Naive thymus-derived CD4-positive, alpha-beta T cell (primary cell): Measurements from ENCODE around the gene TAF6. TPM values are rescaled to one million over a fixed set of nuclear protein-coding genes. Genes with fewer than 3 reads are reported as not detected.
A peak's percentile ranks its signal among the peaks of the same experiment; 100 is the strongest.

Source experiments
- ATAC-seq: fragments of 150-1000 bp; cut with Tn5 transposase; 2 replicates; pipeline ENCODE4 v1.10.0; 2021; ENCODE audit warnings: mild to moderate bottlenecking, moderate library complexity
- CTCF ChIA-PET: fragments of 350-600 bp; sonication (Branson Sonifier 250); formaldehyde crosslinking; loops from one replicate; lab custom pipeline; 2021; ENCODE audit warnings: antibody characterized with exemption; lab: Charles Lee
- POLR2A ChIA-PET: fragments of 350-600 bp; sonication (Branson Sonifier 250); formaldehyde crosslinking; loops from one replicate; lab custom pipeline; 2021; ENCODE audit warnings: antibody characterized with exemption, inconsistent platforms; lab: Charles Lee
- DNase-seq, 9 donors: peaks; one replicate each; pipeline versions ENCODE4 v3.0.0 to v3.0.0-alpha.2; 2020 to 2022; ENCODE audit warnings: mixed read lengths in 1 of 9
- H3K27ac ChIP-seq: one replicate; pipeline ENCODE4 v1.7.0; 2013; ENCODE audit warnings: mild to moderate bottlenecking, low read depth, low read length, moderate library complexity
- H3K27me3 ChIP-seq, 2 donors: one replicate each; pipeline ENCODE4 v1.7.0; 2013; ENCODE audit warnings: low read length in 2 of 2, mild to moderate bottlenecking in 2 of 2, moderate library complexity in 2 of 2; ENCODE audit not compliant: control insufficient read depth in 2 of 2, insufficient read depth in 2 of 2
- H3K36me3 ChIP-seq, 3 experiments: 1 replicate in 2 of 3; 2 replicates in 1 of 3; pipeline ENCODE4 v1.7.0; 2013; ENCODE audit warnings: low read length in 3 of 3, mild to moderate bottlenecking in 3 of 3, moderate library complexity in 1 of 3; ENCODE audit not compliant: insufficient read depth in 3 of 3, control insufficient read depth in 2 of 3
- H3K4me1 ChIP-seq, 2 donors: one replicate each; pipeline ENCODE4 v1.7.0; 2013; ENCODE audit warnings: low read length in 2 of 2, mild to moderate bottlenecking in 2 of 2, moderate library complexity in 1 of 2; ENCODE audit not compliant: control insufficient read depth in 2 of 2, insufficient read depth in 2 of 2
- H3K4me3 ChIP-seq: 2 replicates; pipeline ENCODE4 v1.7.0; 2013; ENCODE audit warnings: mild to moderate bottlenecking, low read length
- H3K9me3 ChIP-seq, 3 experiments: 1 replicate in 2 of 3; 2 replicates in 1 of 3; pipeline ENCODE4 v1.7.0; 2013; ENCODE audit warnings: low read length in 3 of 3; ENCODE audit not compliant: control insufficient read depth in 2 of 3
- H3K27ac Mint-ChIP-seq, 9 donors: one replicate each; pipeline ENCODE4 v1.8.0; 2020 to 2022; ENCODE audit warnings: mixed read lengths in 9 of 9, mild to moderate bottlenecking in 8 of 9, moderate library complexity in 5 of 9, inconsistent platforms in 2 of 9
- H3K27me3 Mint-ChIP-seq, 5 donors: one replicate each; pipeline ENCODE4 v1.8.0; 2021 to 2022; ENCODE audit warnings: mixed read lengths in 5 of 5, mild to moderate bottlenecking in 1 of 5
- H3K36me3 Mint-ChIP-seq, 5 donors: one replicate each; pipeline ENCODE4 v1.8.0; 2020 to 2022; ENCODE audit warnings: mixed read lengths in 5 of 5, mild to moderate bottlenecking in 3 of 5, inconsistent platforms in 1 of 5
- H3K4me1 Mint-ChIP-seq, 7 donors: one replicate each; pipeline ENCODE4 v1.8.0; 2020 to 2022; ENCODE audit warnings: mixed read lengths in 7 of 7, mild to moderate bottlenecking in 3 of 7, inconsistent platforms in 1 of 7
- H3K4me3 Mint-ChIP-seq, 10 donors: one replicate each; pipeline ENCODE4 v1.8.0; 2020 to 2022; ENCODE audit warnings: mild to moderate bottlenecking in 10 of 10, mixed read lengths in 10 of 10, moderate library complexity in 6 of 10, inconsistent platforms in 2 of 10
- H3K9me3 Mint-ChIP-seq, 11 donors: one replicate each; pipeline ENCODE4 v1.8.0; 2020 to 2022; ENCODE audit warnings: mixed read lengths in 11 of 11, mild to moderate bottlenecking in 4 of 11, inconsistent platforms in 1 of 11, moderate library complexity in 1 of 11
- intact Hi-C, 2 donors: fragments of 100-400 bp; cut with micrococcal nuclease; formaldehyde crosslinking; loops; one replicate each; pipeline ENCODE4 v1.15.1; 2023
- polyA plus RNA-seq, 2 donors: library from polyadenylated mRNA; unstranded; fragments of 300-500 nt; fragmentation: Illumina TruSeq; gene quantifications; one replicate each; pipeline ENCODE4 v1.2.3, GENCODE V29; 2021
- total RNA-seq, 6 experiments: library from RNA in 5 of 6; stranded (reverse) in 5 of 6; gene quantifications; 1 replicate in 5 of 6; 2 replicates in 1 of 6; pipeline ENCODE4 v1.2.3 and lab custom pipeline; 2021 to 2026

TAF6 gene
- total and polyA plus RNA-seq, 7 experiments from 2014 or later, result 30.8 to 68.1 (median 45.0) TPM

GRCh38 chr7:100093054-100093453 lies 26.1 kb downstream of the TAF6 start:
- peaks cover 13 to 60% (median 28%) of the 10 kb centered on the region in 5 donors for H3K36me3 Mint-ChIP-seq

GRCh38 chr7:100091411-100092181 lies 27.6 kb downstream of the TAF6 start:
- ChIA-PET CTCF (no interaction called here), POLR2A (interaction anchor here (0.6 to 5.2 kb wide), 4 partner anchors 9 to 10 kb away, joined by 3 to 59 read pairs (median 4); partner anchors contain the start of genes AP4M1 and MCM7)
- Mint-ChIP-seq H3K36me3 (peaks cover 5 to 49% (median 18%) of the 10 kb centered on the region in 5 donors), H3K4me1 (peaks cover 11 to 42% (median 23%) of the 10 kb centered on the region in 7 donors), H3K27me3 (no peaks in the 10 kb centered on the region), H3K9me3 (peaks cover 0 to 11% (median 0%) of the 10 kb centered on the region in 11 donors), H3K27ac (peak overlapping the region in 4 of 9 donors; percentile 28 to 49 (median 44)), H3K4me3 (peak overlapping the region in 5 of 10 donors; percentile 2 to 91 (median 29))
- no peaks in the 10 kb centered on the region for H3K9me3 ChIP-seq
- no peaks in the 10 kb centered on the region for H3K27me3 ChIP-seq
- no peak for DNase-seq
- no peak for ATAC-seq
- H3K36me3 ChIP-seq, result peaks cover 6 to 67% (median 24%) of the 10 kb centered on the region in 3 experiments
- H3K4me1 ChIP-seq, result peaks cover 6 to 11% of the 10 kb centered on the region in 2 donors
- intact Hi-C loops, result no loop called here
- no peak overlapping the region for H3K4me3 ChIP-seq
- H3K27ac ChIP-seq, result no peak overlapping the region

More at GRCh38 chr7:100093054-100093453, 26.1 kb downstream of the TAF6 start:
- ATAC-seq, result no peak
- Histone ChIP-seq H3K27ac (no peak overlapping the region), H3K27me3 (no peaks in the 10 kb centered on the region), H3K4me1 (peaks cover 9 to 10% of the 10 kb centered on the region in 2 donors), H3K4me3 (no peak overlapping the region), H3K36me3 (peaks cover 17 to 81% (median 35%) of the 10 kb centered on the region in 3 experiments), H3K9me3 (no peaks in the 10 kb centered on the region)
- no peak for DNase-seq
- H3K4me1 Mint-ChIP-seq, result peaks cover 13 to 49% (median 30%) of the 10 kb centered on the region in 7 donors
- H3K27ac Mint-ChIP-seq, result peak overlapping the region in 2 of 9 donors; percentile 10 to 29
- POLR2A ChIA-PET, result no interaction called here
- intact Hi-C loops, result no loop called here
- CTCF ChIA-PET, result no interaction called here
- H3K4me3 Mint-ChIP-seq, result no peak overlapping the region
- peaks cover 0 to 9% (median 0%) of the 10 kb centered on the region in 11 donors for H3K9me3 Mint-ChIP-seq
- H3K27me3 Mint-ChIP-seq, result no peaks in the 10 kb centered on the region

- H3K9me3 Mint-ChIP-seq, result peaks cover 0 to 11% (median 0%) of the 10 kb centered on the region in 11 donors
- peak overlapping the region in 9 of 10 donors; percentile 27 to 91 (median 63) for H3K4me3 Mint-ChIP-seq
- Histone ChIP-seq H3K9me3 (no peaks in the 10 kb centered on the region), H3K27me3 (no peaks in the 10 kb centered on the region), H3K36me3 (peaks cover 6 to 59% (median 24%) of the 10 kb centered on the region in 3 experiments), H3K27ac (no peak overlapping the region), H3K4me1 (peaks cover 6 to 11% of the 10 kb centered on the region in 2 donors), H3K4me3 (no peak overlapping the region)
- ATAC-seq, result no peak
- peak overlapping the region in 7 of 9 donors; percentile 45 to 88 (median 56) for H3K27ac Mint-ChIP-seq
- CTCF ChIA-PET, result interaction anchor here (0.7 kb wide), 1 partner anchor 9 kb away, joined by 3 read pairs; no protein-coding TSS in a partner anchor
- H3K36me3 Mint-ChIP-seq, result peaks cover 3 to 47% (median 18%) of the 10 kb centered on the region in 5 donors
- H3K4me1 Mint-ChIP-seq, result peaks cover 11 to 42% (median 21%) of the 10 kb centered on the region in 7 donors
- POLR2A ChIA-PET, result interaction anchor here (0.7 to 5.2 kb wide), 4 partner anchors 8 to 42 kb away, joined by 3 to 59 read pairs (median 3); partner anchors contain the start of genes AP4M1 and MCM7
- intact Hi-C loops, result no loop called here
- no peak for DNase-seq
- H3K27me3 Mint-ChIP-seq, result peaks cover 0 to 3% (median 0%) of the 10 kb centered on the region in 5 donors
Measured at GRCh38 chr7:100090527-100091410, 28.4 kb downstream of the TAF6 start.

GRCh38 chr7:100089458-100090196 lies 29.5 kb downstream of the TAF6 start:
- POLR2A ChIA-PET, result interaction anchor here (0.6 to 5.2 kb wide), 7 partner anchors 9 to 532 kb away, joined by 3 to 59 read pairs (median 3); partner anchors contain the start of genes AP4M1, MBLAC1 and MCM7
- H3K4me3 ChIP-seq, result peak overlapping the region; percentile 61

GRCh38 chr7:100088621-100089457 lies 30.3 kb downstream of the TAF6 start, which contains the start of gene COPS6:
Gene COPS6, plus strand, starts transcription at chr7:100088969. Its CDS starts 22 bp downstream, at chr7:100088991.
- Histone ChIP-seq H3K27ac (peak within 1 kb of the TSS; percentile 87), H3K4me3 (peak within 1 kb of the TSS; percentile 61), H3K9me3 (no peaks in the 10 kb centered on the region), H3K4me1 (peaks cover 6 to 11% of the 10 kb centered on the region in 2 donors), H3K36me3 (peaks cover 0 to 40% (median 10%) of the 10 kb centered on the region in 3 experiments), H3K27me3 (no peaks in the 10 kb centered on the region)
- CTCF ChIA-PET, result interaction anchor here (0.6 to 1.2 kb wide), 2 partner anchors 42 to 531 kb away, joined by 3 to 4 read pairs; no protein-coding TSS in a partner anchor
- intact Hi-C loops, result loop anchor here (1.0 to 10.0 kb wide), 6 partner anchors 8 to 684 kb away; partner anchors contain the start of genes ZNF3 (in 2 of the 2), AP4M1 (in 1 of the 2), BUD31 (in 1 of the 2) and MBLAC1 (in 1 of the 2)
- peaks cover 0 to 12% (median 0%) of the 10 kb centered on the region in 5 donors for H3K27me3 Mint-ChIP-seq
- H3K9me3 Mint-ChIP-seq, result peaks cover 0 to 11% (median 0%) of the 10 kb centered on the region in 11 donors
- peak within 1 kb of the TSS; percentile 89 to 96 (median 94) for H3K27ac Mint-ChIP-seq
- peak; percentile 95 for ATAC-seq
- peaks cover 0 to 34% (median 14%) of the 10 kb centered on the region in 5 donors for H3K36me3 Mint-ChIP-seq
- POLR2A ChIA-PET, result interaction anchor here (0.7 to 5.2 kb wide), 10 partner anchors 9 to 531 kb away, joined by 3 to 59 read pairs (median 3); partner anchors contain the start of genes AP4M1, GPC2, MBLAC1 and MCM7
- H3K4me3 Mint-ChIP-seq, result peak within 1 kb of the TSS; percentile 82 to 96 (median 90)
- peak; percentile 78 to 96 (median 86) for DNase-seq
- H3K4me1 Mint-ChIP-seq, result peaks cover 11 to 40% (median 20%) of the 10 kb centered on the region in 7 donors

More at GRCh38 chr7:100089458-100090196, 29.5 kb downstream of the TAF6 start:
- ATAC-seq (no peak), DNase-seq (no peak)
- peak overlapping the region; percentile 82 to 96 (median 90) for H3K4me3 Mint-ChIP-seq
- peak overlapping the region; percentile 87 for H3K27ac ChIP-seq
- peaks cover 4 to 48% (median 17%) of the 10 kb centered on the region in 3 experiments for H3K36me3 ChIP-seq
- peaks cover 6 to 11% of the 10 kb centered on the region in 2 donors for H3K4me1 ChIP-seq
- H3K36me3 Mint-ChIP-seq, result peaks cover 0 to 39% (median 14%) of the 10 kb centered on the region in 5 donors
- H3K9me3 ChIP-seq, result no peaks in the 10 kb centered on the region
- H3K4me1 Mint-ChIP-seq, result peaks cover 11 to 40% (median 20%) of the 10 kb centered on the region in 7 donors
- no peaks in the 10 kb centered on the region for H3K27me3 ChIP-seq
- H3K27ac Mint-ChIP-seq, result peak overlapping the region; percentile 89 to 96 (median 94)
- CTCF ChIA-PET, result interaction anchor here (1.0 kb wide), 1 partner anchor 11 kb away, joined by 6 read pairs; the partner anchor contains the start of genes AP4M1 and MCM7
- peaks cover 0 to 11% (median 0%) of the 10 kb centered on the region in 11 donors for H3K9me3 Mint-ChIP-seq
- peaks cover 0 to 12% (median 0%) of the 10 kb centered on the region in 5 donors for H3K27me3 Mint-ChIP-seq
- intact Hi-C loops, result loop anchor here (1.0 to 10.0 kb wide), 5 partner anchors 8 to 685 kb away; partner anchors contain the start of genes ZNF3 (in 2 of the 2), BUD31 (in 1 of the 2), MBLAC1 (in 1 of the 2) and PDAP1 (in 1 of the 2)
